CD4-positive, alpha-beta T cell treated with Interleukin-6 for 4 hours (primary cell): ENCODE data around the gene PLEKHF1.
"Not testable (repeated sequence)": the region's sequence is repeated elsewhere in the genome, so short reads cannot be mapped to it uniquely, and the experiment has no call there.

Experiments used
- DNase-seq: peaks from one replicate; pipeline ENCODE4 v3.0.0-alpha.2; 2020; ENCODE audit warnings: mixed read lengths

Gene PLEKHF1

GRCh38 chr19:29665826-29666577 is 741 bp downstream of the PLEKHF1 start:
- DNase-seq, result peak; percentile 28

GRCh38 chr19:29666578-29667386 is 1.5 kb downstream of the PLEKHF1 start:
- DNase-seq, result peak; percentile 46

- no peak for DNase-seq
Measured at GRCh38 chr19:29667387-29667783, 2.1 kb downstream of the PLEKHF1 start.

GRCh38 chr19:29667901-29668341 is 2.7 kb downstream of the PLEKHF1 start:
- DNase-seq, result peak; percentile 82

- no peak for DNase-seq
Measured at GRCh38 chr19:29668746-29669609, 3.7 kb downstream of the PLEKHF1 start.

GRCh38 chr19:29670255-29670654 is 5.0 kb downstream of the PLEKHF1 start:
- no peak for DNase-seq

- not testable (repeated sequence) for DNase-seq
Measured at GRCh38 chr19:29671026-29671392, 5.7 kb downstream of the PLEKHF1 start.

GRCh38 chr19:29671393-29672160 is 6.3 kb downstream of the PLEKHF1 start:
- DNase-seq, result peak; percentile 95

- DNase-seq, result peak; percentile 28
Measured at GRCh38 chr19:29672319-29672932, 7.2 kb downstream of the PLEKHF1 start.

GRCh38 chr19:29672933-29673336 is 7.7 kb downstream of the PLEKHF1 start:
- DNase-seq, result peak; percentile 92

- no peak for DNase-seq
Measured at GRCh38 chr19:29673451-29674371, 8.4 kb downstream of the PLEKHF1 start.

GRCh38 chr19:29674374-29675119 is 9.3 kb downstream of the PLEKHF1 start:
- no peak for DNase-seq

- no peak for DNase-seq
Measured at GRCh38 chr19:29675120-29675649, 9.9 kb downstream of the PLEKHF1 start.

GRCh38 chr19:29675650-29676186 is 10.5 kb downstream of the PLEKHF1 start:
- no peak for DNase-seq

GRCh38 chr19:29676586-29676985 is 11.3 kb downstream of the PLEKHF1 start:
- no peak for DNase-seq

- DNase-seq, result no peak
Measured at GRCh38 chr19:29677001-29677817, 11.9 kb downstream of the PLEKHF1 start.

- DNase-seq, result no peak
Measured at GRCh38 chr19:29678484-29679106, 13.3 kb downstream of the PLEKHF1 start.
